A673 (cell line): Measurements from ENCODE around the gene MICAL2. TPM values are rescaled to one million over a fixed set of nuclear protein-coding genes. Genes with fewer than 3 reads are reported as not detected.

Experiments used
- BruUV-seq: library from RNA; stranded (reverse); fragments of 400-500 nt; replicated peaks from 2 replicates; lab custom pipeline; 2021; lab: Mats Ljungman, UMichigan
- CTCF ChIA-PET: fragments of 300-600 bp; sonication (Branson Sonifier 250); formaldehyde crosslinking; loops from one replicate; lab custom pipeline; 2022; ENCODE audit warnings: antibody characterized with exemption; lab: Charles Lee
- POLR2A ChIA-PET: fragments of 300-600 bp; sonication (Branson Sonifier 250); formaldehyde crosslinking; loops from one replicate; lab custom pipeline; 2022; ENCODE audit warnings: antibody characterized with exemption; ENCODE audit not compliant: low non-redundant PET; lab: Charles Lee
- DNase-seq: peaks from one replicate; pipeline ENCODE4 v3.0.0-alpha.2; 2015; ENCODE audit warnings: low spot score
- H3K27ac ChIP-seq: fragments of 200-600 bp; sonication (generic); 2 replicates; pipeline ENCODE4 v1.5.1; 2016; ENCODE audit warnings: mixed run types, low read depth, mild to moderate bottlenecking, mixed read lengths, antibody characterized with exemption, low read length; ENCODE audit not compliant: poor library complexity, severe bottlenecking
- H3K27me3 ChIP-seq: fragments of 200-600 bp; sonication (generic); replicated peaks from 2 replicates; pipeline ENCODE4 v1.6.1; 2017; ENCODE audit warnings: mixed run types, low read depth, mild to moderate bottlenecking, mixed read lengths, antibody characterized with exemption, low read length; ENCODE audit not compliant: insufficient read depth, poor library complexity
- H3K36me3 ChIP-seq: fragments of 200-600 bp; sonication (generic); 2 replicates; pipeline ENCODE4 v1.6.1; 2016; ENCODE audit warnings: mixed run types, mild to moderate bottlenecking, mixed read lengths, antibody characterized with exemption, low read length; ENCODE audit not compliant: insufficient read depth, poor library complexity, severe bottlenecking
- H3K4me1 ChIP-seq: fragments of 200-600 bp; sonication (generic); 2 replicates; pipeline ENCODE4 v1.6.1; 2017; ENCODE audit warnings: mixed run types, mild to moderate bottlenecking, mixed read lengths, antibody characterized with exemption, low read length; ENCODE audit not compliant: insufficient read depth, poor library complexity, severe bottlenecking
- H3K4me3 ChIP-seq: fragments of 200-600 bp; sonication (generic); 2 replicates; pipeline ENCODE4 v1.5.1; 2016; ENCODE audit warnings: low read depth, mixed run types, mild to moderate bottlenecking, mixed read lengths, low read length; ENCODE audit not compliant: poor library complexity, severe bottlenecking
- H3K9me3 ChIP-seq: fragments of 200-600 bp; sonication (generic); 2 replicates; pipeline ENCODE4 v1.6.1; 2016; ENCODE audit warnings: mixed run types, low read depth, mild to moderate bottlenecking, mixed read lengths, antibody characterized with exemption, low read length; ENCODE audit not compliant: poor library complexity, severe bottlenecking
- EZH2 ChIP-seq: fragments of 200-600 bp; sonication (generic); IDR thresholded peaks from 2 replicates; pipeline ENCODE4 v1.6.1; 2017; ENCODE audit warnings: borderline replicate concordance, low read depth, mild to moderate bottlenecking, mixed read lengths, antibody characterized with exemption, low read length; ENCODE audit not compliant: poor library complexity, severe bottlenecking
- intact Hi-C: fragments of 100-400 bp; cut with micrococcal nuclease; formaldehyde crosslinking; loops from one replicate; pipeline ENCODE4 v1.10.0; 2022; ENCODE audit not compliant: unreplicated experiment
- total RNA-seq: library from RNA; stranded (reverse); gene quantifications from 2 replicates; pipeline ENCODE4 v1.2.3, GENCODE V29; 2021
- TF ChIP-seq, protein P1 (sequence below): fragments of 300-800, 200-600 bp; sonication (generic); conservative IDR thresholded peaks from 2 replicates; pipeline ENCODE4 v1.5.1; 2017; ENCODE audit warnings: low read depth, mild to moderate bottlenecking, antibody characterized with exemption, low read length, moderate library complexity, mixed read lengths

The MICAL2 gene
- total RNA-seq, 1 experiment from 2014 or later: 1.1 TPM

DNA sequence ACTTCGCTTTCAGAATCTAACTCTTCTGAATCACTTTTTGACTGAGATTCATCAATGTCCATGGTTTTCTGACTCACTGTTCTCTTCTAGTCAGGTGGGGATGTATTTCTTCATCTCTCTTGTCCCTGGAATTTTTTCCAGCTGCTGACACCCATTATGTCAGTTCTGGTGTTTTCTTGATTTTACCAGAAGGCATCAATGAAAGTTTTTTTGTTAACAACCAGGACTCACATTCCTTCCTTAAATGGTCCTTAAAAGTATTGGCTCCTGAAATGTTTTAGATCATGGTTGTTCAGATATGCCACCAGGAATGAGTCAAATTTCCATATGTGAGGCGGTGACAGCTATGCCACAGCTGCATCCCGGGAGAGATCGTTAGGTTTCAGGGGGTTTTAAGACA lies 12.9 kb downstream of the MICAL2 start:
- no TSS peak for BruUV-seq
- H3K27ac ChIP-seq: no peak overlapping the region
- no peak for DNase-seq
- intact Hi-C loops: no loop called here
- H3K27me3 ChIP-seq: no peaks in the 10 kb centered on the region
- H3K4me3 ChIP-seq: no peak overlapping the region
- H3K36me3 ChIP-seq: no peaks in the 10 kb centered on the region
- no peaks in the 10 kb centered on the region for H3K4me1 ChIP-seq
- CTCF ChIA-PET: no interaction called here
- POLR2A ChIA-PET: no interaction called here
- TF ChIP-seq EZH2: no peak
- TF ChIP-seq, protein P1, sequence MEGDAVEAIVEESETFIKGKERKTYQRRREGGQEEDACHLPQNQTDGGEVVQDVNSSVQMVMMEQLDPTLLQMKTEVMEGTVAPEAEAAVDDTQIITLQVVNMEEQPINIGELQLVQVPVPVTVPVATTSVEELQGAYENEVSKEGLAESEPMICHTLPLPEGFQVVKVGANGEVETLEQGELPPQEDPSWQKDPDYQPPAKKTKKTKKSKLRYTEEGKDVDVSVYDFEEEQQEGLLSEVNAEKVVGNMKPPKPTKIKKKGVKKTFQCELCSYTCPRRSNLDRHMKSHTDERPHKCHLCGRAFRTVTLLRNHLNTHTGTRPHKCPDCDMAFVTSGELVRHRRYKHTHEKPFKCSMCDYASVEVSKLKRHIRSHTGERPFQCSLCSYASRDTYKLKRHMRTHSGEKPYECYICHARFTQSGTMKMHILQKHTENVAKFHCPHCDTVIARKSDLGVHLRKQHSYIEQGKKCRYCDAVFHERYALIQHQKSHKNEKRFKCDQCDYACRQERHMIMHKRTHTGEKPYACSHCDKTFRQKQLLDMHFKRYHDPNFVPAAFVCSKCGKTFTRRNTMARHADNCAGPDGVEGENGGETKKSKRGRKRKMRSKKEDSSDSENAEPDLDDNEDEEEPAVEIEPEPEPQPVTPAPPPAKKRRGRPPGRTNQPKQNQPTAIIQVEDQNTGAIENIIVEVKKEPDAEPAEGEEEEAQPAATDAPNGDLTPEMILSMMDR: no peak
- H3K9me3 ChIP-seq: no peaks in the 10 kb centered on the region

DNA sequence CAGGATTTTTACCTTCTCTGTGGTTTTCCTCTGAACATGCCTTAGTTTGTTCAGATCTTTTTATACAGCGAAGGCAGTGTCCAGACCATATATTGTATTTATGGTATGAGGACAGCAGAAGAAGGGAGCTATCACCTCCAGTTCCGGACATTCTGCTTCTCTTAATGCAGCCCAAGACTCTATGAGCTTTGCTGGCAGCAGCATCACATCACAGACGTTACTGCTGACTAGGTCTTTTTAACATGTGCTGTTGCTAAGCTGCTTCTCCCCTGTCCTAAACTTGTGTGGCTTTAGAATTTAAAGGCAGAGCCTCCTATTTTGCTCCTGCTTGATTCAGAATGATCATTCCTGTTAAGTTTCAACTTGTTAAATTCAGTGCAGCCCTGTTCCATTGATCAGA lies 13.4 kb downstream of the MICAL2 start:
- H3K27me3 ChIP-seq: no peaks in the 10 kb centered on the region
- no TSS peak for BruUV-seq
- no peaks in the 10 kb centered on the region for H3K9me3 ChIP-seq
- ChIA-PET CTCF (no interaction called here), POLR2A (no interaction called here)
- DNase-seq: no peak
- no peaks in the 10 kb centered on the region for H3K4me1 ChIP-seq
- no peak for TF ChIP-seq EZH2
- TF ChIP-seq, protein P1: no peak
- intact Hi-C loops: no loop called here
- no peak overlapping the region for H3K4me3 ChIP-seq
- no peak overlapping the region for H3K27ac ChIP-seq
- no peaks in the 10 kb centered on the region for H3K36me3 ChIP-seq

DNA sequence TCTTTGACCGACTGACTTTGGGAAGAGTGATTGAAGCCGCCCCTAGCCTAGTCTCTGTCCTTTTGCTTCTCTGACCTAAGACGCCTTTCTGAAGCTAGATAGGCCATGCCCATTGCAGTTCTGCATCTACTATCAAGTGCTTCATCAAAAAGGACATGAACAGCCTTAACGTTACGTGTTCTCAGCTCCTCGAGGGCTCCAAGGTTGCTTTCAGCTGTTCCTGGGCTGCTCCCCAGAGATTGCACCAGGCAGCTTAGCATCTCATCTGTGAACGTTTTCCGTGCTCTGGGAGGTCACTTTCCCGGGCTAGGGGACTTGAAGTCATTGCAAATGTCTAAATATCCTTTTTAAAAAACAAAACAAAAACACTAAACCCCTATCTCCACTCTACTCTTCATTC lies 13.9 kb downstream of the MICAL2 start:
- Histone ChIP-seq H3K4me1 (no peaks in the 10 kb centered on the region), H3K27me3 (no peaks in the 10 kb centered on the region), H3K9me3 (no peaks in the 10 kb centered on the region), H3K36me3 (no peaks in the 10 kb centered on the region), H3K27ac (no peak overlapping the region), H3K4me3 (no peak overlapping the region)
- intact Hi-C loops: no loop called here
- POLR2A ChIA-PET: no interaction called here
- no peak for DNase-seq
- TF ChIP-seq, protein P1: no peak
- TF ChIP-seq EZH2: no peak
- BruUV-seq: no TSS peak
- CTCF ChIA-PET: interaction anchor here (0.6 kb wide), 1 partner anchor 112 kb away, joined by 3 read pairs; no protein-coding TSS in a partner anchor
